Small intestine (tissue), 7 donors: ENCODE measurements around the gene RTP2. TPM values are rescaled to one million over a fixed set of nuclear protein-coding genes. Genes with fewer than 3 reads are reported as not detected.

Source experiments
- DNase-seq, 2 donors: peaks; one replicate each; pipeline versions ENCODE4 v3.0.0 to v3.0.0-alpha.2; 2013
- FAIRE-seq: peaks from 2 replicates; lab custom pipeline; 2012; peaks lifted over from hg19 to GRCh38; lab: Jason Lieb, UNC
- H3K27ac ChIP-seq, 3 donors: one replicate each; pipeline ENCODE4 v1.5.1; 2013; ENCODE audit warnings: low read length in 2 of 3, mild to moderate bottlenecking in 2 of 3, control low read depth in 1 of 3, inconsistent platforms in 1 of 3, low read depth in 1 of 3, moderate library complexity in 1 of 3
- H3K27me3 ChIP-seq, 3 donors: one replicate each; pipeline ENCODE4 v1.6.1; 2013; ENCODE audit warnings: low read length in 3 of 3, inconsistent platforms in 1 of 3; ENCODE audit not compliant: control insufficient read depth in 3 of 3, insufficient read depth in 3 of 3
- H3K36me3 ChIP-seq, 3 donors: one replicate each; pipeline ENCODE4 v1.6.1; 2013; ENCODE audit warnings: low read length in 3 of 3, inconsistent platforms in 1 of 3, low read depth in 1 of 3, mild to moderate bottlenecking in 1 of 3, moderate library complexity in 1 of 3; ENCODE audit not compliant: control insufficient read depth in 3 of 3, insufficient read depth in 2 of 3
- H3K4me1 ChIP-seq, 3 donors: one replicate each; pipeline ENCODE4 v1.6.1; 2013; ENCODE audit warnings: low read length in 2 of 3, inconsistent platforms in 1 of 3, low read depth in 1 of 3, mild to moderate bottlenecking in 1 of 3, moderate library complexity in 1 of 3; ENCODE audit not compliant: control insufficient read depth in 3 of 3, insufficient read depth in 2 of 3
- H3K4me3 ChIP-seq, 3 donors: one replicate each; pipeline ENCODE4 v1.5.1; 2013; ENCODE audit warnings: low read length in 3 of 3, control low read depth in 1 of 3, inconsistent platforms in 1 of 3, low read depth in 1 of 3, mild to moderate bottlenecking in 1 of 3, moderate library complexity in 1 of 3
- H3K9me3 ChIP-seq, 2 donors: one replicate each; pipeline ENCODE4 v1.6.1; 2013; ENCODE audit warnings: low read depth in 1 of 2, low read length in 1 of 2; ENCODE audit not compliant: control insufficient read depth in 2 of 2, insufficient read depth in 1 of 2
- WGBS, 3 donors: extraction: QIAGEN DNeasy Blood & Tissue Kit; methylation state at CpG; one replicate each; pipeline ENCODE4 v1.1.7; 2013; 5-methylcytosine and 5-hydroxymethylcytosine counted together
- polyA plus RNA-seq, 4 donors: library from polyadenylated mRNA; stranded (reverse) in 3 of 4; unstranded in 1 of 4; fragments of 200-250 nt in 3 of 4; fragments of 120-200 nt in 1 of 4; gene quantifications; one replicate each; pipeline versions ENCODE4 v1.2.1 to v1.2.3, GENCODE V29; 2013
- donor health status: healthy with polysubstance abuse.
- donor health status: control.
- donor health status: control.
- donor health status: Bipolar disorder and iron deficiency.
- donor health status: healthy.

Gene RTP2
- polyA plus RNA-seq, 4 donors = not detected

DNA sequence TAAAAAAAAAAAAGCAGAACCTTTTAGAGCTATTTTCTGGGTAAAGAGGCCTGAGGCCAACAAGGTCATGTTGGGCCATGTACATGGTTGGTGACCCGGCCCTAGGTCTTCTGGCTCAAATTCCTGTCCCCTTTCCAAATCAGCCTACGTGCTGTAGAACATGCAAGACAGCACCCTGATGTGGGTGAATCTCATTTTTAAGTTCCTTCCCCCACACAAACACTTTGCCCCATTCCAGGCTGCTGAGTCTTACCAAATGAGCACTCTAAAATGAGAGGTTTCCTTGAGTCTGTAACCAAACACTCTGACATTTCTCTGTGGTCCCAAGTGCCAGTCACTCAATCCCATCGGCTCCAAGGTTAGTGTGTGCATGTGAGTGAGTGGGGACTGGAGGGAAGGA lies 33.5 kb upstream of the RTP2 start:
- Histone ChIP-seq H3K4me1 (peaks cover 0 to 14% (median 0%) of the 10 kb centered on the region in 3 donors), H3K36me3 (peaks cover 3 to 15% (median 7%) of the 10 kb centered on the region in 3 donors), H3K27ac (peak overlapping the region in 1 of 3 donors; percentile 6), H3K9me3 (no peaks in the 10 kb centered on the region), H3K27me3 (peaks cover 0 to 5% (median 0%) of the 10 kb centered on the region in 3 donors), H3K4me3 (no peak overlapping the region)
- DNase-seq (no peak), FAIRE-seq (no peak)
- WGBS, 3 donors = 81 to 89% (median 81%) methylated on average over 3 of the region's 3 CpGs

DNA sequence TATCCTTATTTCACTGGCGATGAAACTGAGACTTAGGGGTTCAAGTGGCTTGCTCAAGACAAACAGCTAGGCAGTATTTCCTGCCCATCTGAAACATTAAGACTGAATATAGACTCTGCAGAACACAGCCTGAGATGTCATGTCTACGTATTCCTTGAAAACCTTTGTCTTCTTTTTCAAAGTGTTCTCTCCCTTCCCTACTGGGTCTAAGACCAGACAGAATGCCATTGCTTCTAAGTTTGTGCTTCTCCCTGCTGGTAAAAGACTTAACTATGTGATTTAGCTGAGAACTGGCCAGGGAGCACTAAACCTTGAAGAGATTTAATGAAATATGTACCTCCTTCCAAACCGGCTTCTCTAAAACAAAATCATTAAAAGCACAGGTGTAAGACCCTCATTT lies 33.0 kb upstream of the RTP2 start:
- FAIRE-seq (no peak), DNase-seq (no peak)
- H3K4me3 ChIP-seq = no peak overlapping the region
- H3K9me3 ChIP-seq = no peaks in the 10 kb centered on the region
- H3K27ac ChIP-seq = no peak overlapping the region
- WGBS, 3 donors = 90 to 96% (median 94%) methylated on average over 3 of the region's 3 CpGs
- peaks cover 7 to 15% (median 7%) of the 10 kb centered on the region in 3 donors for H3K36me3 ChIP-seq
- H3K27me3 ChIP-seq = peaks cover 0 to 5% (median 0%) of the 10 kb centered on the region in 3 donors
- H3K4me1 ChIP-seq = peaks cover 0 to 11% (median 0%) of the 10 kb centered on the region in 3 donors

DNA sequence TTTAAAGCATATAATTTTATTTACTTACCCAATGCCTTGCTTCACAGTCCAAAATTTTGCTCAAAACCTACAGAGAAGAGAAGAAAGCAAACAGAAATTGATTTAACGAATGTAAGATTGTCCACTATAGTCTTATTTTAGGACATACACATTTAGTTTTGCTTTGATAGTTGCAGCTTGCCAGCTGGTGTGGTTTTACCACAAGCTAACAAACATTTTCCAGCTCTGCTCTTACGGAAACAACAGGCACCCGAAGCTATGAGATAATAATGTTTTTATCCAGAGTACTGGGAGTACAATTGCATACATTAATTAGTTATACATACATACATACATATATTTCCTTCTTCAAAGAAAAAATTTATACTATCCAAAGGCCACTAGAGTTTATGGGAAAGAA lies 32.5 kb upstream of the RTP2 start:
- DNase-seq (no peak), FAIRE-seq (no peak)
- no peaks in the 10 kb centered on the region for H3K9me3 ChIP-seq
- 71 to 94% (median 87%) methylated on average over 3 of the region's 3 CpGs for WGBS, 3 donors
- no peak overlapping the region for H3K27ac ChIP-seq
- peaks cover 0 to 6% (median 0%) of the 10 kb centered on the region in 3 donors for H3K4me1 ChIP-seq
- H3K4me3 ChIP-seq = no peak overlapping the region
- peaks cover 0 to 5% (median 0%) of the 10 kb centered on the region in 3 donors for H3K27me3 ChIP-seq
- peaks cover 7 to 17% (median 7%) of the 10 kb centered on the region in 3 donors for H3K36me3 ChIP-seq

DNA sequence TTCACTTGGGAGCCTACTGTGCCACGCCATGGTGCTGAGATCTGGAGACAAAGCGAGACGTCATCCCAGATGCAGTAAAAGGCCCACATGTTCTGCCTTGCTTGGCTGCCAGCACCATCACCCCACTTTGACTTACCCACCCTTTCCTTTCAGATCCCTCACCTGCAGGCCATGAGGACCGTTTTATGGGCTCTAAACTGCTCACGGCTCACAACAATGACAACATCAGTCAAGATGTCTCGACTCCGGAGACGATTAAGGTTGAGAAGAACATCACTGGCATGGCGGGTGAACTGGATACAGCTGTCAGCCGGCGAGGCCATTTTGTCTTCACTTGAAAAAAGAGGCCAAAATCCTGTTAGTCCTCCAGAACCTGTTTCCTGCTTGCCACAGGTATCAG lies 31.0 kb upstream of the RTP2 start:
- H3K36me3 ChIP-seq = peaks cover 8 to 25% (median 20%) of the 10 kb centered on the region in 3 donors

DNA sequence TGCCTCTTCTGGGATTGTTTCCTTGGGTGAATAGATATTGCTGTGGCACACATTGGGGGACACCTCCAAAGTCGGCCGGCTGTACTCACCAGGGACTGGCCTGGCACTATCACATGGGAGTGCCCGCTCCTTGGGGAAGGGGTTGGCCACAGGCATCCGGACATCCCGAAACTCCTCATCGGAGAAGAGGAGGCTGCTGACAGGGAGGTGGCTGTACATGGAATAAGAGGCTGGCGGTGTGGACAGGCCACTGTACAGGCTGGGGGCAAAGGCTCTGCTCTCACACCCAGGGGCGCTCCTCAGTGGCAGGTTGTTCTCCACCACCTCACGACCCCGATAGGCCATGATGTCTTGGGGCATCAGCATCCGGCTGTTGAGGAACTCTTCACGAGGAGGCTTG lies 27.2 kb upstream of the RTP2 start:
- H3K27me3 ChIP-seq = no peaks in the 10 kb centered on the region
- 96 to 98% (median 96%) methylated on average over 12 of the region's 12 CpGs for WGBS, 3 donors
- no peak overlapping the region for H3K4me3 ChIP-seq
- H3K36me3 ChIP-seq = peaks cover 34 to 49% (median 40%) of the 10 kb centered on the region in 3 donors
- FAIRE-seq (no peak), DNase-seq (no peak)
- no peaks in the 10 kb centered on the region for H3K4me1 ChIP-seq
- no peak overlapping the region for H3K27ac ChIP-seq
- no peaks in the 10 kb centered on the region for H3K9me3 ChIP-seq

More for the DNA sequence above, 31.0 kb upstream of the RTP2 start:
- FAIRE-seq = no peak
- peaks cover 0 to 5% (median 0%) of the 10 kb centered on the region in 3 donors for H3K27me3 ChIP-seq
- no peak overlapping the region for H3K4me3 ChIP-seq
- peaks cover 0 to 6% (median 0%) of the 10 kb centered on the region in 3 donors for H3K4me1 ChIP-seq
- no peak overlapping the region for H3K27ac ChIP-seq
- 94 to 96% (median 96%) methylated on average over 11 of the region's 11 CpGs for WGBS, 3 donors
- H3K9me3 ChIP-seq = no peaks in the 10 kb centered on the region
- no peak for DNase-seq

DNA sequence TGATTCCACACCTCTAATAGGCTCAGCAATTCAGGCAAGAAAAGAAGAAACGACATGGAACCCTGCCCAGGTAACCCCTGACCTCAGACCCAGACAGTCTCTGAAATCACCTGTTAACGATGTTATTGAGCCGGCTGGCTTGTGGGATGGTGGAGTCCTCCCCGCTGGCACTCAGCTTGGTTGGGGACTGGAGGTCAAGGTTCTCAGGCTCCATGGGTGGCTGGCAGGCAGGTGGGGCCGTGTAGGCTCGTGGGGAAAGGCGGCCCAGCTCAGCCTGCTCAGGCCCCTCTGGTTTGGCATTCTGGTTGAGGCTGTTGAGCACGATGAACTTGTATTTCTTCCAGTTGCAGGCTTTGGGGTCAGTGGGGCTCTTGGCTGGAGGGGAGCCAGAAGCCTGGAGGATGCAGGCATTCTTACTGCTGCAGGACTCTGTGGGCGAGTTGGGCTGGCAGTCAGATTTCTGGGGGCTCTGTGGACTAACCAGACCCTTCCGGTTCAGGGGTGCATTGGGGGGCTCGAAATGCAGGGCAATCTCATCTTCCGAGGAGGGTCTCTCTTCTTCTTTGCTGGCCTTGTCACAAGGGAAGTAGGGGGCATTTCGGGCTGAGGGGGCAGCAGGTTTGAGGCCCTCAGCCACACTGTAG lies 26.7 kb upstream of the RTP2 start:
- WGBS, 3 donors = 80 to 90% (median 87%) methylated on average over 13 of the region's 13 CpGs

DNA sequence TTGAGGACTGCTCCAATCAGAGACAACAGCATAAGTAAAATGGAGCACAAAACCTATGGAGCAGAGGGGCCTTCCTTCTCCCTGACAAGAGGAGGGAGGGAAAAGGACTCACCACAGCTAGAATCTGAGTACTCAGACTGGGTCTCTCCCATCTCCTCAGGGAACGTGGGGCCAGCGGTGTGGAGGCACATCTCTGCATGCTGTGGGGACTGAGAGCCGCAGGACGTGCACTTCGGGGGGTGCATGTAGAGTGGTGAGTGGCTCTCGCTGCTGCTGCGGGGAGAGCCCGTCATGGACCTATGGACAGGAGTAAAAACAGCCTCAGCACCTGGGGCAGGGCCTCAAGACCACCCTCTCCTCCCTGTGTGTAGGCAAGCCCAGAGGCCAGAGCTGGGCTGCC lies 25.9 kb upstream of the RTP2 start:
- Histone ChIP-seq H3K27me3 (no peaks in the 10 kb centered on the region), H3K27ac (no peak overlapping the region), H3K36me3 (peaks cover 35 to 49% (median 37%) of the 10 kb centered on the region in 3 donors), H3K4me1 (no peaks in the 10 kb centered on the region), H3K9me3 (no peaks in the 10 kb centered on the region), H3K4me3 (no peak overlapping the region)
- WGBS, 3 donors = 89 to 100% (median 97%) methylated on average over 8 of the region's 8 CpGs
- FAIRE-seq = no peak
- no peak for DNase-seq

More for the DNA sequence above, 26.7 kb upstream of the RTP2 start:
- Histone ChIP-seq H3K36me3 (peaks cover 35 to 52% (median 41%) of the 10 kb centered on the region in 3 donors), H3K4me1 (no peaks in the 10 kb centered on the region), H3K9me3 (no peaks in the 10 kb centered on the region), H3K27me3 (no peaks in the 10 kb centered on the region), H3K27ac (no peak overlapping the region), H3K4me3 (no peak overlapping the region)
- no peak for FAIRE-seq
- no peak for DNase-seq

DNA sequence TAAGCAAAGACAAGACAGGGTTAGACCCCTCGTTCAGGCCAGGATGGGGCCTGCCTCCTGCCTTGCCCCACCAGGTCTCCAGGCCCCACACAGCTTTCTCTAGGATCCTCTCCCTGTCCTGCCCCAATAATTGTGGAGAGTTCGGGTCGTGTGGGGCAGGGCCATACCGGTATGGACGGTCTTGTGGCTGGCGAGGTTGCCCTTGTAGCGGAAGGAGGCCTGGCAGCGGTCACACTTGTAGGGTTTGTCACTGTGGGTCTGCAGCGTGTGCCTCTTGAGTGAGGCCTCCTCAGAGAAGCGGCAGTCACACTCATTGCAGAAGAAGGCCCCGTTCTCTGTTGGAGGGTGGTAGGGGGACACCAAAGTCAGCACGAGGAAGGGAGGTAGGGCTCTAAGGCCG lies 24.2 kb upstream of the RTP2 start:
- FAIRE-seq = no peak
- H3K27me3 ChIP-seq = no peaks in the 10 kb centered on the region
- no peak for DNase-seq
- no peaks in the 10 kb centered on the region for H3K4me1 ChIP-seq
- peaks cover 37 to 53% (median 42%) of the 10 kb centered on the region in 3 donors for H3K36me3 ChIP-seq
- 94 to 96% (median 95%) methylated on average over 13 of the region's 13 CpGs for WGBS, 3 donors
- H3K27ac ChIP-seq = no peak overlapping the region
- H3K9me3 ChIP-seq = no peaks in the 10 kb centered on the region
- H3K4me3 ChIP-seq = no peak overlapping the region
